Breast epithelium (tissue), 3 donors: ENCODE data around the gene SDCCAG8.

Source experiments
- POLR2A ChIP-seq: fragments of 450-650 bp; IDR thresholded peaks from one replicate; pipeline ENCODE4 v1.6.1; 2016; ENCODE audit warnings: antibody characterized with exemption, mild to moderate bottlenecking, moderate library complexity
- POLR2AphosphoS5 ChIP-seq, 3 donors: sonication (generic); formaldehyde crosslinking; IDR thresholded peaks; one replicate each; pipeline ENCODE4 v1.6.1; 2017; ENCODE audit warnings: antibody characterized with exemption in 3 of 3
- TF ChIP-seq, protein P1 (sequence below), 3 donors: fragments of 450-650 bp; IDR thresholded peaks; one replicate each; pipeline ENCODE4 v1.5.1; 2016 to 2017; ENCODE audit warnings: antibody characterized with exemption in 3 of 3, mild to moderate bottlenecking in 3 of 3, moderate library complexity in 3 of 3

DNA sequence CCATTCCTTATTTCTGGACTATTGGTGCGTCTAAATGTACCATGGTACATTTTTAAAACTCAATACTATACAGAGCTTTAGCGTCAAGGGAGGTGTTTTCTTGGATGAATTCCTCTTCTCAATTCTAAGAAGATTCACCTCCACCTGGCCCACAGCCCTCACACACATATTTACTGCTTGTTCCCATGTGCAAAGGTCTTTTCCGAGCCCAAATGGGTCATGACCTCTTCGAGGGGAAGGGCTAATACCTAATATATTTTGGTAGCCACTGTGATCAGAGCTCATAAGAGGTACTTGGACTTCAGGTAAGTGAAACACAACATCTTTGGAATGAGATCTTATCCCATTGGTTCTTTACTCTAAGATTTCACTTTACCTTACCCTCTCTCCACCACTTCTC lies 205.9 kb downstream of the SDCCAG8 start:
- TF ChIP-seq, protein P1, sequence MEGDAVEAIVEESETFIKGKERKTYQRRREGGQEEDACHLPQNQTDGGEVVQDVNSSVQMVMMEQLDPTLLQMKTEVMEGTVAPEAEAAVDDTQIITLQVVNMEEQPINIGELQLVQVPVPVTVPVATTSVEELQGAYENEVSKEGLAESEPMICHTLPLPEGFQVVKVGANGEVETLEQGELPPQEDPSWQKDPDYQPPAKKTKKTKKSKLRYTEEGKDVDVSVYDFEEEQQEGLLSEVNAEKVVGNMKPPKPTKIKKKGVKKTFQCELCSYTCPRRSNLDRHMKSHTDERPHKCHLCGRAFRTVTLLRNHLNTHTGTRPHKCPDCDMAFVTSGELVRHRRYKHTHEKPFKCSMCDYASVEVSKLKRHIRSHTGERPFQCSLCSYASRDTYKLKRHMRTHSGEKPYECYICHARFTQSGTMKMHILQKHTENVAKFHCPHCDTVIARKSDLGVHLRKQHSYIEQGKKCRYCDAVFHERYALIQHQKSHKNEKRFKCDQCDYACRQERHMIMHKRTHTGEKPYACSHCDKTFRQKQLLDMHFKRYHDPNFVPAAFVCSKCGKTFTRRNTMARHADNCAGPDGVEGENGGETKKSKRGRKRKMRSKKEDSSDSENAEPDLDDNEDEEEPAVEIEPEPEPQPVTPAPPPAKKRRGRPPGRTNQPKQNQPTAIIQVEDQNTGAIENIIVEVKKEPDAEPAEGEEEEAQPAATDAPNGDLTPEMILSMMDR (IDR thresholded peaks at IDR 0.05): no peak
- no peak for TF ChIP-seq POLR2A
- TF ChIP-seq POLR2AphosphoS5 (IDR thresholded peaks at IDR 0.05): no peak
